ENCODE data around the gene HS6ST1. TPM values are rescaled to one million over a fixed set of nuclear protein-coding genes. Genes with fewer than 3 reads are reported as not detected.

Gene HS6ST1
- total and polyA plus RNA-seq, 9 donors, result 12.9 to 62.5 (median 45.3) TPM

GRCh38 chr2:128306931-128307460 is 11.7 kb downstream of the HS6ST1 start:
- Histone ChIP-seq H3K27ac (no peak overlapping the region), H3K4me1 (ENCODE audit: insufficient read depth) (peaks cover 76% of the 10 kb centered on the region), H3K27me3 (no peaks in the 10 kb centered on the region), H3K4me3 (no peak overlapping the region), H3K9me3 (no peaks in the 10 kb centered on the region), H3K36me3 (no peaks in the 10 kb centered on the region)
- 71 to 81% (median 79%) methylated on average over 11 of the region's 11 CpGs for WGBS, 3 donors
- intact Hi-C loops (cut with DNase I), result no loop called here
- TF ChIP-seq EP300 (IDR thresholded peaks at IDR 0.05) (no peak), POLR2A (IDR thresholded peaks at IDR 0.05) (no peak), CTCF (IDR thresholded peaks at IDR 0.05) (no peak)
- peak in 4 of 5 donors; percentile 32 to 47 (median 44) for DNase-seq

GRCh38 chr2:128306081-128306930 is 12.4 kb downstream of the HS6ST1 start:
- Histone ChIP-seq H3K36me3 (no peaks in the 10 kb centered on the region), H3K4me3 (no peak overlapping the region), H3K27me3 (no peaks in the 10 kb centered on the region), H3K27ac (peak overlapping the region; percentile 65 to 83), H3K9me3 (no peaks in the 10 kb centered on the region), H3K4me1 (ENCODE audit: insufficient read depth) (peaks cover 75% of the 10 kb centered on the region)
- TF ChIP-seq CTCF (IDR thresholded peaks at IDR 0.05) (peak in 2 of 3 donors; percentile 29 to 57), POLR2A (IDR thresholded peaks at IDR 0.05) (peak; percentile 23), EP300 (IDR thresholded peaks at IDR 0.05) (no peak)
- 31 to 45% (median 32%) methylated on average over 24 of the region's 24 CpGs for WGBS, 3 donors
- DNase-seq, result peak; percentile 79 to 89 (median 82)
- intact Hi-C loops (cut with DNase I), result no loop called here

DNA sequence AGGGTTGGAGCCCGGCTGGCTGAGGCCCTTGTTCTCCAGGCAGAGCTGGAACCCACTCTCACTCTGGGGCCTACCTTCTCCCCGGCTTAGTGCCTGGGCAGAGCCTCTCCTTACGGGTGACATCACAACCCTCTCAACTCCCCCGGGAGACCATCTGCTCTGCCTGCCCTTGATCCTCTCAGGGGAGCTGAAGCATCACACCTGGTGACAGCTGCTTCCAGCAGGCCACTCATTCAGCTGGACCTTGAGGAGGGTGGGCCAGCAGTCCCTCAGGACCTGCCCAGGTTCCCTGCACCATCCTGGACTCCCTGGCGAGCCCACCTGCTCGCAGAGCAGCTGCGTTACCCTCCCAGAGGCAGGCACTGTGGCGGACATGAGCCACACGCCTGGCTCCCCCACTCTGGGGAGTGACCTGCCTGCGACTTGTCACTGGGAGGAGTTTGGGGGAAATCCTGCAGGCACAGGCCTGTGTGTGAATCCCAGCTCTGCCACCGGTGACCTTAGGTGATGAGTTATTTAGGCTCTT is 13.1 kb downstream of the HS6ST1 start:
- WGBS, 3 donors, result 34 to 47% (median 45%) methylated on average over 8 to 11 of the region's 11 CpGs
- peaks cover 73% of the 10 kb centered on the region for H3K4me1 ChIP-seq (ENCODE audit: insufficient read depth)
- no peak overlapping the region for H3K4me3 ChIP-seq
- intact Hi-C loops (cut with DNase I), result loop anchor here in 1 of 4 donors (1.0 kb wide), 1 partner anchor 19 kb away; no protein-coding TSS in a partner anchor
- no peak for TF ChIP-seq CTCF (IDR thresholded peaks at IDR 0.05)
- TF ChIP-seq EP300 (IDR thresholded peaks at IDR 0.05), result no peak
- TF ChIP-seq POLR2A (IDR thresholded peaks at IDR 0.05), result no peak
- H3K9me3 ChIP-seq, result no peaks in the 10 kb centered on the region
- H3K27ac ChIP-seq, result peak overlapping the region; percentile 65 to 83
- no peaks in the 10 kb centered on the region for H3K36me3 ChIP-seq
- no peaks in the 10 kb centered on the region for H3K27me3 ChIP-seq
- DNase-seq, result no peak

DNA sequence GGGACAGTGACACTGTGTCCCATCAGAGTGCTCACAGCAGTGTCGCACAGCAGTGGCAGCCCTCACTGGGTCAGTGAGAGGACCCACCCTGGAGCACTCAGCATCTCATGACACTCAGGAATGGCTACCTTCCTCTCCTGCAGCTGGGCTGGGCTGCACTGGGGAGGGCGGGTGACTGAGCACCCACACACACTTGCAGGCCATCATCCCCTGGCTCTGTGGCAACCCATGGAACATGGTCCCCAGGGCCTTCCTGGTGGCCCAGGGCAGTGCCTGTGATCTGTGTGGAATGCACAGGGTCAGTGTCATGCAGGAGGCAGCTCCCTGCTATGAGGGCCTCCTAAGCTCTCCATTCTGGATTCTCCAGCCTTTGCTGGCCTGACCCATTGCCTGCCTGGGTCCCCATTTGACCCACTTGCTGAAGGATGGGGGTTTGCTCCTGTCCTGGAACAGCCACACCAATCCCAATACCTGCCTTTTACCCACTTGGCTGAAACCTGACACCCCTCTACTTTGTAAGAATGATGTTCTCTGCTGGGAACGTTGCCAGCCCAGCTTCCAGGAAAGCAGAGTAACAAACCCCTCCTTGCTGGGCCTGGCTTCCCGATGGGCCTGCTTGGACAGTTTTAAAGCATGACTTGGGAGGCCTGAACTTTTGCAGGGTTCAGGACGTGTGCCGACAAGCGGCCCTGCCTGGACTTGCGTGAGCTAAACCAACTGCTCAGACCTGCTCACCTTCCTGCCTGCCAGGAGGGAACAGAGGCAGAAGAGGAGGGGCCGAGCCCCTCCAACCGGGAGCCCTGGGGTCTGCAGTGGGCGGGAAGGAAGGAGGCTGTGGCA is 13.7 kb downstream of the HS6ST1 start:
- DNase-seq, result peak; percentile 89 to 96 (median 95)
- 19 to 36% (median 29%) methylated on average over 11 of the region's 11 CpGs for WGBS, 3 donors
- intact Hi-C loops (cut with DNase I), result loop anchor here in 1 of 4 donors (1.0 to 5.0 kb wide), 2 partner anchors 19 to 73 kb away; no protein-coding TSS in a partner anchor
- peak overlapping the region; percentile 65 to 83 for H3K27ac ChIP-seq
- H3K27me3 ChIP-seq, result no peaks in the 10 kb centered on the region
- no peaks in the 10 kb centered on the region for H3K9me3 ChIP-seq
- peaks cover 68% of the 10 kb centered on the region for H3K4me1 ChIP-seq (ENCODE audit: insufficient read depth)
- no peak overlapping the region for H3K4me3 ChIP-seq
- peak in 1 of 3 donors; percentile 14 for TF ChIP-seq CTCF (IDR thresholded peaks at IDR 0.05)
- TF ChIP-seq EP300 (IDR thresholded peaks at IDR 0.05), result no peak
- H3K36me3 ChIP-seq, result no peaks in the 10 kb centered on the region
